ENCODE data around the gene CADM4.

GRCh38 chr19:43681821-43682220 is 42.2 kb upstream of the CADM4 start:
- TF ChIP-seq CTCF (optimal IDR thresholded peaks at IDR 0.05 in 1 of 3, IDR thresholded peaks at IDR 0.05 in 1 of 3, conservative IDR thresholded peaks at IDR 0.05 in 1 of 3; ENCODE audit: extremely low read depth in 1 of 3, insufficient read depth in 2 of 3, low read length in 3 of 3) (no peak), EZH2 (IDR thresholded peaks at IDR 0.05; ENCODE audit: low read length) (no peak)

All from keratinocyte (primary cell).